ENCODE data around the gene CDH13. TPM values are rescaled to one million over a fixed set of nuclear protein-coding genes. Genes with fewer than 3 reads are reported as not detected.

The CDH13 gene
- polyA plus RNA-seq, 1 donor, result 49.6 TPM

- no peak for DNase-seq (ENCODE audit: low read depth)
Measured at GRCh38 chr16:83164816-83165215, 538.0 kb downstream of the CDH13 start.

- no peak for DNase-seq (ENCODE audit: low read depth)
Measured at GRCh38 chr16:83171396-83171795, 544.6 kb downstream of the CDH13 start.

GRCh38 chr16:83174671-83175070 lies 547.9 kb downstream of the CDH13 start:
- no peak for DNase-seq (ENCODE audit: low read depth)

- no peak for DNase-seq (ENCODE audit: low read depth)
Measured at GRCh38 chr16:83176802-83177201, 550.0 kb downstream of the CDH13 start.

GRCh38 chr16:83185902-83186301 lies 559.1 kb downstream of the CDH13 start:
- DNase-seq (ENCODE audit: low read depth), result no peak

GRCh38 chr16:83187405-83187804 lies 560.6 kb downstream of the CDH13 start:
- DNase-seq (ENCODE audit: low read depth), result no peak

GRCh38 chr16:83196796-83197195 lies 570.0 kb downstream of the CDH13 start:
- no peak for DNase-seq (ENCODE audit: low read depth)

GRCh38 chr16:83197450-83197849 lies 570.7 kb downstream of the CDH13 start:
- DNase-seq (ENCODE audit: low read depth), result no peak

GRCh38 chr16:83198977-83199376 lies 572.2 kb downstream of the CDH13 start:
- DNase-seq (ENCODE audit: low read depth), result no peak

GRCh38 chr16:83200005-83200779 lies 573.4 kb downstream of the CDH13 start:
- DNase-seq (ENCODE audit: low read depth), result no peak

- DNase-seq (ENCODE audit: low read depth), result no peak
Measured at GRCh38 chr16:83201748-83202147, 575.0 kb downstream of the CDH13 start.

GRCh38 chr16:83205896-83206295 lies 579.1 kb downstream of the CDH13 start:
- DNase-seq (ENCODE audit: low read depth), result no peak

- DNase-seq (ENCODE audit: low read depth), result no peak
Measured at GRCh38 chr16:83206426-83206825, 579.7 kb downstream of the CDH13 start.

GRCh38 chr16:83211711-83212110 lies 584.9 kb downstream of the CDH13 start:
- no peak for DNase-seq (ENCODE audit: low read depth)

GRCh38 chr16:83212301-83212841 lies 585.6 kb downstream of the CDH13 start:
- DNase-seq (ENCODE audit: low read depth), result no peak

- no peak for DNase-seq (ENCODE audit: low read depth)
Measured at GRCh38 chr16:83214671-83215070, 587.9 kb downstream of the CDH13 start.

- no peak for DNase-seq (ENCODE audit: low read depth)
Measured at GRCh38 chr16:83215406-83216001, 588.7 kb downstream of the CDH13 start.

- no peak for DNase-seq (ENCODE audit: low read depth)
Measured at GRCh38 chr16:83219285-83219684, 592.5 kb downstream of the CDH13 start.

GRCh38 chr16:83220066-83220465 lies 593.3 kb downstream of the CDH13 start:
- no peak for DNase-seq (ENCODE audit: low read depth)

- no peak for DNase-seq (ENCODE audit: low read depth)
Measured at GRCh38 chr16:83224642-83225041, 597.9 kb downstream of the CDH13 start.

- DNase-seq (ENCODE audit: low read depth), result no peak
Measured at GRCh38 chr16:83227336-83227735, 600.6 kb downstream of the CDH13 start.

GRCh38 chr16:83231729-83232128 lies 605.0 kb downstream of the CDH13 start:
- no peak for DNase-seq (ENCODE audit: low read depth)

- no peak for DNase-seq (ENCODE audit: low read depth)
Measured at GRCh38 chr16:83233153-83233552, 606.4 kb downstream of the CDH13 start.

Measured in forelimb muscle (tissue), 1 donor.